GM18508 (cell line): ENCODE results near the gene KTN1.

Experiments used
- ATAC-seq: cut with Tn5 transposase; IDR thresholded peaks from one replicate; pipeline ENCODE4 v1.9.1; 2021; ENCODE audit warnings: moderate number of reproducible peaks; ENCODE audit not compliant: insufficient read depth, unreplicated experiment

Gene KTN1

GRCh38 chr14:55574988-55575387 lies 5.0 kb upstream of the KTN1 start:
- no peak for ATAC-seq

- no peak for ATAC-seq
Observed at GRCh38 chr14:55577229-55577628, 2.8 kb upstream of the KTN1 start.

GRCh38 chr14:55578511-55578910 lies 1.5 kb upstream of the KTN1 start:
- ATAC-seq, result no peak

- ATAC-seq, result peak; percentile 11
Observed at GRCh38 chr14:55580470-55581341, 699 bp downstream of the KTN1 start.

GRCh38 chr14:55581342-55581771 lies 1.4 kb downstream of the KTN1 start:
- ATAC-seq, result no peak

GRCh38 chr14:55582746-55583145 lies 2.7 kb downstream of the KTN1 start:
- peak; percentile 30 for ATAC-seq

- ATAC-seq, result no peak
Observed at GRCh38 chr14:55583942-55584468, 4.0 kb downstream of the KTN1 start.

GRCh38 chr14:55585854-55586253 lies 5.8 kb downstream of the KTN1 start:
- no peak for ATAC-seq

- no peak for ATAC-seq
Observed at GRCh38 chr14:55586411-55586810, 6.4 kb downstream of the KTN1 start.

- ATAC-seq, result no peak
Observed at GRCh38 chr14:55587847-55588246, 7.8 kb downstream of the KTN1 start.

GRCh38 chr14:55588259-55588699 lies 8.3 kb downstream of the KTN1 start:
- no peak for ATAC-seq

- no peak for ATAC-seq
Observed at GRCh38 chr14:55589171-55589570, 9.2 kb downstream of the KTN1 start.

- ATAC-seq, result no peak
Observed at GRCh38 chr14:55592436-55592835, 12.4 kb downstream of the KTN1 start.

GRCh38 chr14:55593698-55594097 lies 13.7 kb downstream of the KTN1 start:
- no peak for ATAC-seq

- ATAC-seq, result no peak
Observed at GRCh38 chr14:55599250-55599879, 19.4 kb downstream of the KTN1 start.

GRCh38 chr14:55600784-55601561 lies 21.0 kb downstream of the KTN1 start:
- ATAC-seq, result no peak

GRCh38 chr14:55603401-55603953 lies 23.5 kb downstream of the KTN1 start:
- ATAC-seq, result no peak

GRCh38 chr14:55604488-55604887 lies 24.5 kb downstream of the KTN1 start:
- ATAC-seq, result no peak

- no peak for ATAC-seq
Observed at GRCh38 chr14:55604900-55605418, 25.0 kb downstream of the KTN1 start.

- ATAC-seq, result no peak
Observed at GRCh38 chr14:55605793-55606192, 25.8 kb downstream of the KTN1 start.
